ENCODE results near the gene OSBPL9.
"Not testable (repeated sequence)": the region's sequence is repeated elsewhere in the genome, so short reads cannot be mapped to it uniquely, and the experiment has no call there.

Gene OSBPL9

GRCh38 chr1:51819021-51819420 is 202.1 kb downstream of the OSBPL9 start:
- DNase-seq: not testable (repeated sequence)

DNA sequence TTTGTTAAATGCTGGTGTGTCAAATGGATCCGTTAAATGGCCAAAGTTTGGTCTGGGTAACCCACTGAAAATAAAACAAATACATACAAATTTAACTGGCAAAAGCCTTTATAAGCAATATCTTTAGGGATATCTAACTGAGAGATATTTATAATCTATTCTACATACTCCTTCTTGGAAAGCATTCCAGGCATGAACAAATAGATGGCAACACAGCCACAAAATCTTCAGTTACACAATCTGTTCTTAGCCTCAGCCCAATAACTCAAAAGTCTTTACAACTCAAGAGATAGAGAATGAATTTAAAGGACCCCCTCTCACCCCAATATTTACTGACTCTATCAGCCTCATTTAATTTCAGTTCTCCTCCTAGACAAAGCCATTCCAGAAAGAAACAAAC is 202.9 kb downstream of the OSBPL9 start:
- no peak for DNase-seq

- no peak for DNase-seq
Measured at GRCh38 chr1:51829058-51829457, 212.2 kb downstream of the OSBPL9 start.

- DNase-seq: no peak
Measured at GRCh38 chr1:51833700-51834099, 216.8 kb downstream of the OSBPL9 start.

GRCh38 chr1:51837243-51837642 is 220.4 kb downstream of the OSBPL9 start:
- DNase-seq: no peak

All from NCI-H2227 treated with DMSO at 0.1 percent for 48 hours (cell line).